ENCODE measurements around the gene B4GALNT3. TPM values are rescaled to one million over a fixed set of nuclear protein-coding genes. Genes with fewer than 3 reads are reported as not detected.

Gene B4GALNT3
- total RNA-seq, 1 donor from 2014 or later: 67.0 TPM

DNA sequence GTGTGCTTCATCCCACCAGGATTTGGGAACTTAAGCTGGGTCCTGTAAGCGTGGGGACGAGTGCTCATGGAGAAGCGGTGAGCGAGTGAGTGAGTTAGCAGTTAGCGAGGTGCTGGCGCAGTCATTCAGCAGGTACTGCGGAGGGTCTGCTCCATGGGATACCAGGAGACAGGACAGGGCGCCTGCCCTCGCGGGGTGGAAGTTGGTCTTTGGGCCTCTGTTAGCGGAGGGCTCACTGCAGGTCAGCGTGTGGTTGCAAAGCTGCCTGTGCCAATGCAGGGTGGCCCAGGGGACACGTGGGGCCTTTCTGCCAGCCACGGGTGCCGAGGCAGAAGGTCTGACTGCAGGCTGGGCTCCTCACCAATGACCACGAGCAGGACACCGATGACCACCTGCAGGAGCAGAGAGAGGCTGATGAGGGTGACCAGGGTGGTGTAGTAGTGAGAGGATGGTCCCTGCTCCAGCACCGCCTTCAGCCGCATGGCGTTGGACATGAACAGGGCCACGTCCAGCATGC, 105.9 kb downstream of the B4GALNT3 start:
- no peak for DNase-seq (ENCODE audit: low spot score, unreplicated experiment)
- TF ChIP-seq, protein P1, sequence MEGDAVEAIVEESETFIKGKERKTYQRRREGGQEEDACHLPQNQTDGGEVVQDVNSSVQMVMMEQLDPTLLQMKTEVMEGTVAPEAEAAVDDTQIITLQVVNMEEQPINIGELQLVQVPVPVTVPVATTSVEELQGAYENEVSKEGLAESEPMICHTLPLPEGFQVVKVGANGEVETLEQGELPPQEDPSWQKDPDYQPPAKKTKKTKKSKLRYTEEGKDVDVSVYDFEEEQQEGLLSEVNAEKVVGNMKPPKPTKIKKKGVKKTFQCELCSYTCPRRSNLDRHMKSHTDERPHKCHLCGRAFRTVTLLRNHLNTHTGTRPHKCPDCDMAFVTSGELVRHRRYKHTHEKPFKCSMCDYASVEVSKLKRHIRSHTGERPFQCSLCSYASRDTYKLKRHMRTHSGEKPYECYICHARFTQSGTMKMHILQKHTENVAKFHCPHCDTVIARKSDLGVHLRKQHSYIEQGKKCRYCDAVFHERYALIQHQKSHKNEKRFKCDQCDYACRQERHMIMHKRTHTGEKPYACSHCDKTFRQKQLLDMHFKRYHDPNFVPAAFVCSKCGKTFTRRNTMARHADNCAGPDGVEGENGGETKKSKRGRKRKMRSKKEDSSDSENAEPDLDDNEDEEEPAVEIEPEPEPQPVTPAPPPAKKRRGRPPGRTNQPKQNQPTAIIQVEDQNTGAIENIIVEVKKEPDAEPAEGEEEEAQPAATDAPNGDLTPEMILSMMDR (IDR thresholded peaks at IDR 0.05; ENCODE audit: unreplicated experiment): no peak
- H3K36me3 Mint-ChIP-seq (ENCODE audit: insufficient read depth): no peaks in the 10 kb centered on the region
- H3K4me1 Mint-ChIP-seq (ENCODE audit: low read depth): peaks cover 3% of the 10 kb centered on the region
- no peaks in the 10 kb centered on the region for H3K9me3 Mint-ChIP-seq (ENCODE audit: low read depth)
- H3K27me3 Mint-ChIP-seq: peaks cover 18% of the 10 kb centered on the region
- no peak overlapping the region for H3K4me3 Mint-ChIP-seq (ENCODE audit: low read depth)
- H3K27ac Mint-ChIP-seq: no peak overlapping the region

- Mint-ChIP-seq H3K27ac (no peak overlapping the region), H3K27me3 (peaks cover 18% of the 10 kb centered on the region), H3K4me1 (ENCODE audit: low read depth) (peaks cover 20% of the 10 kb centered on the region), H3K9me3 (ENCODE audit: low read depth) (no peaks in the 10 kb centered on the region), H3K36me3 (ENCODE audit: insufficient read depth) (no peaks in the 10 kb centered on the region), H3K4me3 (ENCODE audit: low read depth) (no peak overlapping the region)
- TF ChIP-seq, protein P1 (IDR thresholded peaks at IDR 0.05; ENCODE audit: unreplicated experiment): no peak
- no peak for DNase-seq (ENCODE audit: low spot score, unreplicated experiment)
Measured at GRCh38 chr12:568486-568885, 108.7 kb downstream of the B4GALNT3 start.

DNA sequence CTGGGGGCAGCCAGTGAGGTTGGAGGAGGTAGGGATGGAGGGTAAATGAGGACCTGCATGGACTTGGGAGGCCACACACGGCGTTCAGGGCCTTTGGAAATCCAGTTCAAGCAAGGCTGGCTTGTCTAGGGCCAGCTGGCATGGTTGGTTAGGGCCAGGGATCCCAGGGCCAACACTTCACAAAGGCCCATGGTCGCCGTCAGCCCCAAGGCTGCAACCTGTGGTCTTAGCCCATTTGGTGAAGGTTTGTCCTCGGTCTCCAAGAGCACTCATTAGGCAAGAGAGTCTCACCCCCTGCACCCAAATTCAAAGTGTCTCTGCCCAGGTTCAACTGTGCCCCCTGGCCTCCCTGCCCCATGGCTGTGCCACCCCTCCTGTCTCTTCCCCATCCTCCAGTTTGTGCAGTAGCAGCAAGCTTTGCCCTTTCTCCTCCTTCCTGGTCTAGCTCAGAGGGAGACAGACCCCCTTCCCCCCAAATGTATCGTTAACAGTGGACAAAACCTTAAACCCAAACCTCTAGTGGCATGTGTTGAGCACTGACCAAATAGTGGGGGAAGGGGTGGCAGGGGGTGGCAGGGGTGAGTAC, 109.4 kb downstream of the B4GALNT3 start:
- H3K9me3 Mint-ChIP-seq (ENCODE audit: low read depth): no peaks in the 10 kb centered on the region
- no peaks in the 10 kb centered on the region for H3K36me3 Mint-ChIP-seq (ENCODE audit: insufficient read depth)
- DNase-seq (ENCODE audit: low spot score, unreplicated experiment): no peak
- H3K27me3 Mint-ChIP-seq: peaks cover 18% of the 10 kb centered on the region
- TF ChIP-seq, protein P1 (IDR thresholded peaks at IDR 0.05; ENCODE audit: unreplicated experiment): no peak
- H3K27ac Mint-ChIP-seq: no peak overlapping the region
- peak overlapping the region; percentile 79 for H3K4me3 Mint-ChIP-seq (ENCODE audit: low read depth)
- peaks cover 20% of the 10 kb centered on the region for H3K4me1 Mint-ChIP-seq (ENCODE audit: low read depth)

DNA sequence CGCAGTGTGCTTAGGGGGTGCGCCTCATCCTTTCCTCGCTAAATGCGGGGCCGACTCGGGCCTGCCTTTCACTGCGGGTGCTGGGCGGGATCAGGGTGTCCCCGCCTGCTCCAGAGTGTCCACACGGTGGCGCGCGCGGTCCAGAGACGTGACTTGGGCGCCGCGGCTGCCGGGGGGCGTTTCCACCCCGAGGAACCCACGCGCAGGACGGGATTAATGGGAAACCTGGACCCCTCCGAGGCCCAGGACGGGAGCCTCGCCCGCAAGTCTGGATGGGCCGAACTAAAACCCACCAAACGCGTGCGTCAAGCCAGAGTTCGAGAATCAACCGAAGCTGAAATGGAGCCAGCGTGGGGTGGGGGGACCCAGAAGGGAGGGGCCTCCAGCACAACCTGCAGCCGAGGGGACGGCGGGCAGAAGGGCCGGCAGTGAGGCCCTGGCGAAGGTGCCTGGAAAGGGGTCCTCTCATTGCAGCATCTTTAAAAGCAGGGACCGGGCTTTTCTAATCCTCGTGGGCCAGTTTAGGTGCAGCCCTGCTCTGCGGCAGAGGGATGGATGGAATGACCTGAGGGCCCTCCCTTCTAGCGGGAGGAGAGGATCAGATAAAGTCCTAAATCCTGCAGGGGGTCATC, 110.2 kb downstream of the B4GALNT3 start:
- peaks cover 3% of the 10 kb centered on the region for H3K9me3 Mint-ChIP-seq (ENCODE audit: low read depth)
- DNase-seq (ENCODE audit: low spot score, unreplicated experiment): peak; percentile 95
- H3K27ac Mint-ChIP-seq: no peak overlapping the region
- peaks cover 18% of the 10 kb centered on the region for H3K27me3 Mint-ChIP-seq
- TF ChIP-seq, protein P1 (IDR thresholded peaks at IDR 0.05; ENCODE audit: unreplicated experiment): peak; percentile 100
- H3K4me1 Mint-ChIP-seq (ENCODE audit: low read depth): peaks cover 20% of the 10 kb centered on the region
- H3K4me3 Mint-ChIP-seq (ENCODE audit: low read depth): peak overlapping the region; percentile 79
- no peaks in the 10 kb centered on the region for H3K36me3 Mint-ChIP-seq (ENCODE audit: insufficient read depth)

DNA sequence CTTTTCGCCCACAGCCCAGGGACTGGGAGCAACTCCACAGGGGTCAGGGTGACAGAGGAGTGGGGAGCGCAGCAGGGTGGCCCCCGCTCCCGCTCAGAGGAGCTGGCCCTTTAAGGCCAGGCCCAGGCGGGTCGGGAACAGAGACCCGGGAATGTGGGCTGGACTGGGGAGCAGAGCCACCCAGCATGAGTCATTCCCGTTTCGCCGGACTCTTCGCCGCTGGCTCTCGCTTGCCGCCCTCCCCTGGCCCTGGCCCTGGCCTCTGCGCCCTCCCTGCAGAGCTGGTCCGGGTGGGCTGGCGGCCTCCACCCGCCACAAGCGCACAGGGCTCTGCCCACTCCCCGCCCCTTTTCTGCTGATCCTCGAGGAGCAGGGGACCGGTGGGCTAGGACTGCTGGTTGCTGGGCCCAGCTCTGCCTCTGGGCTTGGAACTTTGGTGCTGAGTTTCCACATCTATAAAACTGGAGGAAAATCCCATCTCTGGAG, 110.7 kb downstream of the B4GALNT3 start:
- TF ChIP-seq, protein P1 (IDR thresholded peaks at IDR 0.05; ENCODE audit: unreplicated experiment): no peak
- peak; percentile 54 for DNase-seq (ENCODE audit: low spot score, unreplicated experiment)
- Mint-ChIP-seq H3K27ac (peak overlapping the region; percentile 82), H3K4me3 (ENCODE audit: low read depth) (peak overlapping the region; percentile 79), H3K36me3 (ENCODE audit: insufficient read depth) (no peaks in the 10 kb centered on the region), H3K4me1 (ENCODE audit: low read depth) (peaks cover 20% of the 10 kb centered on the region), H3K9me3 (ENCODE audit: low read depth) (peaks cover 3% of the 10 kb centered on the region), H3K27me3 (peaks cover 18% of the 10 kb centered on the region)
